Thoracic aorta (tissue), 2 donors: ENCODE measurements around the gene SEMA6B. TPM values are rescaled to one million over a fixed set of nuclear protein-coding genes. Genes with fewer than 3 reads are reported as not detected.

Experiments used
- ATAC-seq: fragments of 150-250 bp; one replicate; pipeline ENCODE4 v1.8.0; 2017; ENCODE audit warnings: low read depth; ENCODE audit not compliant: insufficient number of reproducible peaks, low FRiP score
- DNase-seq: peaks from one replicate; pipeline ENCODE4 v3.0.0-alpha.2; 2020; ENCODE audit warnings: low spot score
- H3K27ac ChIP-seq, 2 donors: fragments of 200-600 bp; sonication (generic); 1 replicate in 1 of 2; 2 replicates in 1 of 2; pipeline ENCODE4 v1.5.1; 2016; ENCODE audit warnings: mild to moderate bottlenecking in 2 of 2, moderate library complexity in 2 of 2
- H3K27me3 ChIP-seq: fragments of 200-600 bp; sonication (generic); replicated peaks from 2 replicates; pipeline ENCODE4 v1.6.0; 2016; ENCODE audit warnings: mild to moderate bottlenecking; ENCODE audit not compliant: insufficient read depth
- H3K36me3 ChIP-seq: fragments of 200-600 bp; sonication (generic); one replicate; pipeline ENCODE4 v1.5.1; 2016
- H3K4me1 ChIP-seq, 2 donors: fragments of 200-600 bp; sonication (generic); 1 replicate in 1 of 2; 2 replicates in 1 of 2; pipeline versions ENCODE4 v1.5.1 to v1.6.0; 2016; ENCODE audit warnings: low read depth in 2 of 2, mild to moderate bottlenecking in 1 of 2; ENCODE audit not compliant: control insufficient read depth in 1 of 2
- H3K4me3 ChIP-seq: fragments of 200-600 bp; sonication (generic); 2 replicates; pipeline ENCODE4 v1.5.1; 2016; ENCODE audit warnings: mild to moderate bottlenecking
- H3K9me3 ChIP-seq: fragments of 200-600 bp; sonication (generic); 2 replicates; pipeline ENCODE4 v1.5.1; 2016
- total RNA-seq, 2 donors: library from RNA; depleted of rRNA; stranded (reverse); fragments of >200 nt; gene quantifications; one replicate each; pipeline versions ENCODE4 v1.1.0 to v1.2.3, GENCODE V29; 2016
- TF ChIP-seq, protein P1 (sequence below): fragments of 200-600 bp; sonication (generic); IDR thresholded peaks from one replicate; pipeline ENCODE4 v1.5.1; 2019; ENCODE audit warnings: antibody characterized with exemption

SEMA6B gene
- total RNA-seq, 2 donors from 2014 or later = 3.4 to 17.4 TPM

DNA sequence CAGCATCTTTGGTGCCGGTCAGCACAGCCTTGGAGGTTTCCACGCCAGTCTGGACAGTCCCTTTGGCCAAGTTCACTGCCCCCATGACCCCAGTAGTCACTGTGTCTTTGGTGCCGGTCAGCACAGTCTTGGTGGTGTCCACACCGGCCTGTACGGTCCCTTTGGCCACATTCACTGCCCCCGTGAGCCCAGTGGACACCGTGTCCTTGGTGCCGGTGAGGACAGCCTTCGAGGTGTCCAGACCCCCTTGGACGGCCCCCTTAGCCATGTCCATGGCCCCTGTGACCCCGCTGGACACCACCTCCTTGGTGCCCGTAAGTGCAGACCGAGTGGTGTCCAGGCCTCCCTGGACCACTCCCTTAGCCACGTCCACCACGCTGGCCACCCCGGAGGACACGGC is 46.2 kb downstream of the SEMA6B start:
- Histone ChIP-seq H3K36me3 (no peaks in the 10 kb centered on the region), H3K4me3 (no peak overlapping the region), H3K9me3 (no peaks in the 10 kb centered on the region), H3K27me3 (no peaks in the 10 kb centered on the region), H3K27ac (no peak overlapping the region), H3K4me1 (peaks cover 0 to 10% of the 10 kb centered on the region in 2 donors)
- DNase-seq = no peak
- ATAC-seq = no peak
- TF ChIP-seq, protein P1, sequence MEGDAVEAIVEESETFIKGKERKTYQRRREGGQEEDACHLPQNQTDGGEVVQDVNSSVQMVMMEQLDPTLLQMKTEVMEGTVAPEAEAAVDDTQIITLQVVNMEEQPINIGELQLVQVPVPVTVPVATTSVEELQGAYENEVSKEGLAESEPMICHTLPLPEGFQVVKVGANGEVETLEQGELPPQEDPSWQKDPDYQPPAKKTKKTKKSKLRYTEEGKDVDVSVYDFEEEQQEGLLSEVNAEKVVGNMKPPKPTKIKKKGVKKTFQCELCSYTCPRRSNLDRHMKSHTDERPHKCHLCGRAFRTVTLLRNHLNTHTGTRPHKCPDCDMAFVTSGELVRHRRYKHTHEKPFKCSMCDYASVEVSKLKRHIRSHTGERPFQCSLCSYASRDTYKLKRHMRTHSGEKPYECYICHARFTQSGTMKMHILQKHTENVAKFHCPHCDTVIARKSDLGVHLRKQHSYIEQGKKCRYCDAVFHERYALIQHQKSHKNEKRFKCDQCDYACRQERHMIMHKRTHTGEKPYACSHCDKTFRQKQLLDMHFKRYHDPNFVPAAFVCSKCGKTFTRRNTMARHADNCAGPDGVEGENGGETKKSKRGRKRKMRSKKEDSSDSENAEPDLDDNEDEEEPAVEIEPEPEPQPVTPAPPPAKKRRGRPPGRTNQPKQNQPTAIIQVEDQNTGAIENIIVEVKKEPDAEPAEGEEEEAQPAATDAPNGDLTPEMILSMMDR = no peak

DNA sequence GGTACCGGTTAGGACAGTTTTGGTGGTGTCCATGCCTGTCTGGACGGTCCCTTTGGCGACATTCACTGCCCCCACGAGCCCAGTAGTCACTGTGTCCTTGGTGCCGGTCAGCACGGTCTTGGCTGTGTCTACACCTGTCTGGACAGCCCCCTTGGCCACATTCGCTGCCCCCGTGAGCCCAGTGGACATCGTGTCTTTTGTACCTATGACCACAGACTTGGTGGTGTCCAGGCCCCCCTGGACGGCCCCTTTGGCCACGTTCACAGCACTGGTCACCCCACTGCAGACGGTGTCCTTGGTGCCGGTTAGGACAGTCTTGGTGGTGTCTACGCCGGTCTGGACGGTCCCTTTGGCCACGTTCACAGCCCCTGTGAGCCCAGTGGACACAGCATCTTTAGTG is 47.4 kb downstream of the SEMA6B start:
- ATAC-seq = no peak

GRCh38 chr19:4511300-4512054 is 48.0 kb downstream of the SEMA6B start:
- TF ChIP-seq, protein P1 = no peak
- ATAC-seq (no peak), DNase-seq (no peak)
- Histone ChIP-seq H3K4me3 (no peak overlapping the region), H3K9me3 (no peaks in the 10 kb centered on the region), H3K27ac (no peak overlapping the region), H3K36me3 (no peaks in the 10 kb centered on the region), H3K4me1 (no peaks in the 10 kb centered on the region), H3K27me3 (no peaks in the 10 kb centered on the region)

More for the DNA sequence above, 47.4 kb downstream of the SEMA6B start:
- Histone ChIP-seq H3K27ac (no peak overlapping the region), H3K4me1 (no peaks in the 10 kb centered on the region), H3K27me3 (no peaks in the 10 kb centered on the region), H3K4me3 (no peak overlapping the region), H3K9me3 (no peaks in the 10 kb centered on the region), H3K36me3 (no peaks in the 10 kb centered on the region)
- TF ChIP-seq, protein P1 = no peak
- DNase-seq = no peak

- H3K36me3 ChIP-seq = no peaks in the 10 kb centered on the region
- no peak for ATAC-seq
These were observed 48.8 kb downstream of the SEMA6B start for GRCh38 chr19:4510435-4511255.

DNA sequence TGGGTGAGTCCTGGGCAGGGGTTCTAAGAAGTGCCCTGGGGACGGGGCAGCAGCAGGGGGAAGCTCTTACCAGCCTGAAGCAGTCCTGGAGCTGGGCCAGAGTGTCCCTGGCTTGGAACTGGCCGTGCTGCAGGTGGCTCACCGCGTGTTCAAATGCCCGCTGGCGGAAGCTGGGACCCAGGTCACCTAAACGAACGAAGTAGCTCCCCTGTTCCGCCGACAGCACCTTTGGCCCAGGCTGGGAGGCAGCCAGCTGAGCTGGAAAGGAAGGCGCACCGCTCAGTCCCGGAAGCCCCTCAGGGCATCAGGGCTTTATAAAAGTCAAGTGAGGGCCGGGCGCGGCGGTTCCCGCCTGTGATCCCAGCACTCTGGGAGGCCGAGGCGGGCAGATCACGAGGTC is 50.8 kb downstream of the SEMA6B start:
- ATAC-seq = no peak
- H3K36me3 ChIP-seq = no peaks in the 10 kb centered on the region
- H3K4me1 ChIP-seq = no peaks in the 10 kb centered on the region
- no peaks in the 10 kb centered on the region for H3K9me3 ChIP-seq
- H3K4me3 ChIP-seq = no peak overlapping the region
- no peak overlapping the region for H3K27ac ChIP-seq
- H3K27me3 ChIP-seq = no peaks in the 10 kb centered on the region
- TF ChIP-seq, protein P1 = no peak
- DNase-seq = no peak

More at GRCh38 chr19:4510435-4511255, 48.8 kb downstream of the SEMA6B start:
- Histone ChIP-seq H3K27ac (no peak overlapping the region), H3K4me3 (no peak overlapping the region), H3K4me1 (no peaks in the 10 kb centered on the region), H3K9me3 (no peaks in the 10 kb centered on the region), H3K27me3 (no peaks in the 10 kb centered on the region)
- no peak for DNase-seq
- TF ChIP-seq, protein P1 = no peak
